HG03095 (cell line): ENCODE results near the gene CCNC.
A peak's percentile ranks its signal among the peaks of the same experiment; 100 is the strongest.

Source experiments
- ATAC-seq: cut with Tn5 transposase; IDR thresholded peaks from one replicate; pipeline ENCODE4 v1.9.1; 2021; ENCODE audit warnings: moderate library complexity; ENCODE audit not compliant: unreplicated experiment

CCNC gene

GRCh38 chr6:99548706-99549105 lies 19.8 kb downstream of the CCNC start:
- no peak for ATAC-seq

- no peak for ATAC-seq
These were observed 20.9 kb downstream of the CCNC start for GRCh38 chr6:99547526-99547925.

- ATAC-seq = no peak
These were observed 23.0 kb downstream of the CCNC start for GRCh38 chr6:99545442-99545841.

- no peak for ATAC-seq
These were observed 24.5 kb downstream of the CCNC start for GRCh38 chr6:99543968-99544367.

- ATAC-seq = no peak
These were observed 37.8 kb downstream of the CCNC start for GRCh38 chr6:99530627-99531026.

GRCh38 chr6:99522531-99522930 lies 45.9 kb downstream of the CCNC start:
- no peak for ATAC-seq

- ATAC-seq = peak; percentile 19
These were observed 46.8 kb downstream of the CCNC start for GRCh38 chr6:99521633-99522151.

GRCh38 chr6:99520855-99521632 lies 47.4 kb downstream of the CCNC start:
- peak; percentile 98 for ATAC-seq

- no peak for ATAC-seq
These were observed 49.0 kb downstream of the CCNC start for GRCh38 chr6:99519446-99519845.

GRCh38 chr6:99514089-99514488 lies 54.4 kb downstream of the CCNC start:
- ATAC-seq = no peak

- no peak for ATAC-seq
These were observed 56.4 kb downstream of the CCNC start for GRCh38 chr6:99512033-99512432.

GRCh38 chr6:99507648-99508047 lies 60.8 kb downstream of the CCNC start:
- no peak for ATAC-seq

GRCh38 chr6:99501762-99502161 lies 66.7 kb downstream of the CCNC start:
- no peak for ATAC-seq

GRCh38 chr6:99498421-99498820 lies 70.0 kb downstream of the CCNC start:
- ATAC-seq = no peak

GRCh38 chr6:99495466-99495865 lies 73.0 kb downstream of the CCNC start:
- no peak for ATAC-seq
